ENCODE data around the gene COMT. TPM values are rescaled to one million over a fixed set of nuclear protein-coding genes. Genes with fewer than 3 reads are reported as not detected.

COMT gene
- total and polyA plus RNA-seq, 2 of the 4 experiments (the other 2 are of a cell fraction), result 202 to 347 TPM

- H4K5ac ChIP-seq (ENCODE audit: low read depth, low read length), result no peak overlapping the region
- no peak overlapping the region for H2AFZ ChIP-seq (replicated peaks; ENCODE audit: low read length, poor library complexity)
- peaks cover 25% of the 10 kb centered on the region for H4K20me1 ChIP-seq (ENCODE audit: insufficient read depth, low read length)
- no peak overlapping the region for H2AK9ac ChIP-seq (replicated peaks; ENCODE audit: low read depth, low read length, poor library complexity)
- H4K8ac ChIP-seq (ENCODE audit: low read depth in 2 of 2, low read length in 2 of 2), result no peak overlapping the region
- ChIA-PET CTCF (interaction anchor here (1.2 to 2.0 kb wide), 2 partner anchors 44 kb away, joined by 7 to 8 read pairs; no protein-coding TSS in a partner anchor), POLR2A (ENCODE audit: unreplicated experiment) (no interaction called here)
- no peak overlapping the region for H2BK15ac ChIP-seq (ENCODE audit: low read depth, low read length)
- H3K4me2 ChIP-seq (ENCODE audit: low read depth, low read length), result no peak overlapping the region
- no peaks in the 10 kb centered on the region; a peak in 1 of 4 replicates for H3K79me1 ChIP-seq (ENCODE audit: low read depth in 1 of 2, low read length in 2 of 2)
- peaks cover 64% of the 10 kb centered on the region for H3K36me3 ChIP-seq (ENCODE audit: control insufficient read depth, insufficient read depth, low read length)
- BruUV-seq (replicated peaks), result no TSS peak
- ATAC-seq (ENCODE audit: low read depth) (no peak), DNase-seq (no peak)
- H2BK120ac ChIP-seq (ENCODE audit: low read depth, low read length), result no peak overlapping the region
- no peak overlapping the region for H2AK5ac ChIP-seq (ENCODE audit: low read depth, low read length)
- 0 out of 2 replicates have a peak, but pooled peaks cover 1% of the 10 kb centered on the region for H3K4me1 ChIP-seq (ENCODE audit: control insufficient read depth, insufficient read depth, low read length)
- H3K14ac ChIP-seq (replicated peaks; ENCODE audit: low read depth, low read length), result no peak overlapping the region
- 83% methylated on average over 4 of the region's 11 CpGs; no CpG with 5 or more reads in 1 of the 2 experiments for WGBS, 2 experiments (ENCODE audit: extremely low coverage in 2 of 2, insufficient read length in 1 of 2)
- in situ Hi-C loops (cut with MboI; ENCODE audit: low sequenced_read_pairs), result no loop called here
- dilution Hi-C loops (cut with HindIII; ENCODE audit: low sequenced_read_pairs, unreplicated experiment), result no loop called here
- H3K56ac ChIP-seq (ENCODE audit: extremely low read depth, insufficient read depth, low read length), result no peak overlapping the region
- no peaks in the 10 kb centered on the region for H3K9me3 ChIP-seq (ENCODE audit: control insufficient read depth, insufficient read depth, low read length)
- H4K91ac ChIP-seq (ENCODE audit: insufficient read depth, low read depth, low read length), result no peak overlapping the region
- no peaks in the 10 kb centered on the region for H3K9me1 ChIP-seq (ENCODE audit: insufficient read depth, low read length)
- no peak overlapping the region for H3K9ac ChIP-seq (ENCODE audit: low read depth, low read length)
- no peak for TF ChIP-seq RCOR1 (IDR thresholded peaks at IDR 0.05; ENCODE audit: insufficient replicate concordance, low read length)
- no peak for TF ChIP-seq MAFK (IDR thresholded peaks at IDR 0.05; ENCODE audit: low read depth, low read length)
- TF ChIP-seq MXI1 (IDR thresholded peaks at IDR 0.05; ENCODE audit: borderline replicate concordance, low read depth, low read length), result no peak
- H3K27ac ChIP-seq (ENCODE audit: insufficient read depth, low read length), result no peak overlapping the region
- no peak overlapping the region for H3K23ac ChIP-seq (ENCODE audit: low read depth, low read length)
- intact Hi-C loops (cut with micrococcal nuclease), result no loop called here
- H2BK5ac ChIP-seq (ENCODE audit: low read depth, low read length, poor library complexity, severe bottlenecking), result no peak overlapping the region
- H2BK20ac ChIP-seq (ENCODE audit: low read depth, low read length), result no peak overlapping the region
- H3K18ac ChIP-seq (ENCODE audit: low read depth, low read length), result no peak overlapping the region
- no peak overlapping the region for H3K4me3 ChIP-seq (ENCODE audit: insufficient read depth, low read depth, low read length)
- H3K27me3 ChIP-seq (ENCODE audit: control insufficient read depth, insufficient read depth, low read length), result no peaks in the 10 kb centered on the region
- no peak overlapping the region for H3K4ac ChIP-seq (ENCODE audit: low read depth, low read length)
Observed at GRCh38 chr22:19969141-19969928, 27.8 kb downstream of the COMT start.
